EL (cell line): ENCODE data around the gene PAWR.

Experiments
- DNase-seq: peaks from one replicate; pipeline ENCODE4 v3.0.0-alpha.2; 2016

PAWR gene, protein sequence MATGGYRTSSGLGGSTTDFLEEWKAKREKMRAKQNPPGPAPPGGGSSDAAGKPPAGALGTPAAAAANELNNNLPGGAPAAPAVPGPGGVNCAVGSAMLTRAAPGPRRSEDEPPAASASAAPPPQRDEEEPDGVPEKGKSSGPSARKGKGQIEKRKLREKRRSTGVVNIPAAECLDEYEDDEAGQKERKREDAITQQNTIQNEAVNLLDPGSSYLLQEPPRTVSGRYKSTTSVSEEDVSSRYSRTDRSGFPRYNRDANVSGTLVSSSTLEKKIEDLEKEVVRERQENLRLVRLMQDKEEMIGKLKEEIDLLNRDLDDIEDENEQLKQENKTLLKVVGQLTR

GRCh38 chr12:79690638-79691510 is at the start of gene PAWR:
PAWR (minus strand) TSS chr12:79690964; CDS start chr12:79690244, 720 bp downstream.
- DNase-seq, result peak; percentile 90

DNA sequence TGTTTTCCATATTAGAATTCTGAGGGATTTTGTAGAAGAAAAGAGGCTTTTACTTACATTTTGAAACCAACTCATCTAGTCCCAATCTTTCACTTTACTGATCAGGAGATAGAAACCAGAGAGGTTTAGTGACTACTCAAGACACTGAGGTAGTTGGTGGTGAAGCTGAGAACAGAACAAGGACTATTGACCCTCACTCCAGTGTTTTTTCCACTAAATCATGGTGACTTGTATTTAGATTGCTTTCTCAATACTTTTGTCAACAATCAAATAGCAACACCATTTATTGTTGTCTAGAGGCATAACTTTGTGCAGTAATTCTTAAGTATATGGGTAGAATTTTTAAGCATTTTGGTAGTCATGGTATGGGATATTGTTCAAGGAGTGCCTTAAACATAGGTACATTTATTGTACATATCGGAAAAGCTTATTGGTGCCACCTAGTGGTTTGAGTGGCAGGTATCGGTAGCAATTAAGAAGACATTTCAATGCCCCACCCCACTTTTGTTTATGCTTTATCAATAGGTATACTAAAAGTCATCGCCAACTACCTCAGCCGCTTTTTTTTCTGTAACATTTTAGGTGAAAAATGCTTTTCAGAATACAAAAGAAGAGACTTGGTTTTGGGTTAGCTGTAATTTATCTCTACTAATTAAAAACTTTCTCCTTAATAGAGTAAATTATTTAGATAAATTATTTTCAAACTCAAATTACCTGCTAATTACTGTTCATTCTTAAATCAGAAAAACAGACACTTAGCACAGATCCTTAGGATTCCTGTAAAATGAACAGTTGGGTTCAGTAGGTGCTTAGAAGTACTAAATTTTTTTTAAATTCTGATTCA is 47.3 kb upstream of the PAWR start:
- peak; percentile 69 for DNase-seq

GRCh38 chr12:79732638-79733037 is 41.9 kb upstream of the PAWR start:
- DNase-seq, result no peak

GRCh38 chr12:79725987-79726386 is 35.2 kb upstream of the PAWR start:
- peak; percentile 90 for DNase-seq

- no peak for DNase-seq
Measured at GRCh38 chr12:79717006-79717405, 26.2 kb upstream of the PAWR start.

DNA sequence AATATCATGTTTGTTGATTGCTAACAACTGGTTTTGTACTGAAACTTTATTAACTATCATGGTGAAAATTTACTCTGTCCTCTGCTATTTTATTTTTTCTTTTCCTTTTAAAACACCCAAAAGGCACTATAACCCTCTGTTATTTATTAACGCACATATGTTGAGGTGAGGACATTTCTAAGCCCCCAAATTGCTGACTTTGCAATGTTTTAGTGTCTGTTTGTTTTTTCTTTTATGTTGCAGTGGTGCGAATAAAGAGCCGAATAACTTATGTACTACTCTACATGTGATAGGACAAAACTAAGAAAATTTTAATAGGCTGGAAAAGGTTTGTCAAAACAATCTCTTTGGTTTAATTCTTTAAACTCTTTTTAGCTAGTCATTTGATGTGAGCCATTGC is 24.5 kb upstream of the PAWR start:
- DNase-seq, result no peak

DNA sequence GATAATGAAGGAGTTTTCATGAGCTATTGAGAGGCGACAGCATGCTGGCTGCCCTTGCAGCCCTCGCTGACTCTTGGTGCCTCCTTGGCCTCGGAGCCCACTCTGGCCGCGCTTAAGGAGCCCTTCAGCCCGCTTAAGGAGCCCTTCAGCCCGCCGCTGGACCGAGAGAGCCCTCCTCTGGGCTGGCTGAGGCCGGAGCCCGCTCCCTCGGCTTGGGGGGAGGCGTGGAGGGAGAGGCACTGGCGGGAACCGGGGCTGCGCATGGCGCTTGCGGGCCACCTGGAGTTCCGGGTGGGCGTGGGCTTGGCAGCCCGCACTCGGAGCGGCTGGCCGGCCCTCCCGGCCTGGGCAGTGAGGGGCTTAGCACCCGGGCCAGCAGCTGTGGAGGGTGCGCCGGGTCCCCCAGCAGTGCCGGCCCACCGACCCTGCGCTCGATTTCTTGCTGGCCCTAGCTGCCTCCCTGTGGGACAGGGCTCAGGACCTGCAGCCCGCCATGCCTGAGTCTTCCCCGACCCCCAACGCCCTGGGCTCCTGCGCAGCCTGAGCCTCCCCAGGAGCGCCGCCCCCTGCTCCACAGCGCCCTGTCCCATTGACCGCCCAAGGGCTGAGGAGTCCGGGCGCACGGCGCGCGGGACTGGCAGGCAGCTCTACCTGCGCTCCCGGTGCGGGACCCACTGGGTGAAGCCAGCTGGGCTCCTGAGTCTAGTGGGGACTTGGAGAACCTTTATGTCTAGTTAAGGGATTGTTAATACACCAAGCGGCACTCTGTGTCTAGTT is 20.1 kb upstream of the PAWR start:
- DNase-seq, result no peak

DNA sequence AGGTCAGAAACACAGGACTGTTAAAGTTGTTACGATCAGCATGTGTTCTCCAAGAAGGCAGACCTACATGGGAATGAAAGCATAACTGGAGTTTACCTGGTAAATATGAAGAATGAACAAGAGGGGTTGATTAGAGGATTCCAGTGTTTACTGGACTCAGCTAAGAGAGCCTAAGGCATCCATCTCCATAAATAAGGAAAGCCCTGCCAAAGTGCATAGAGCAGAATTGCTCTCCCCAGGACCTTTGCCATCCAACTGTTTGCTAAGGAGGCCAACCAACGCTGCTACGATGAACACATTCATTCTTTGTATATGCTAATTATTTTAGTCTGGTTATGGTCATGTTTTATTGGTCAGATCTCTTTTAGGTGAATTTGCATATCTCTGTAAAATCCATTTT is 17.1 kb upstream of the PAWR start:
- DNase-seq, result no peak

DNA sequence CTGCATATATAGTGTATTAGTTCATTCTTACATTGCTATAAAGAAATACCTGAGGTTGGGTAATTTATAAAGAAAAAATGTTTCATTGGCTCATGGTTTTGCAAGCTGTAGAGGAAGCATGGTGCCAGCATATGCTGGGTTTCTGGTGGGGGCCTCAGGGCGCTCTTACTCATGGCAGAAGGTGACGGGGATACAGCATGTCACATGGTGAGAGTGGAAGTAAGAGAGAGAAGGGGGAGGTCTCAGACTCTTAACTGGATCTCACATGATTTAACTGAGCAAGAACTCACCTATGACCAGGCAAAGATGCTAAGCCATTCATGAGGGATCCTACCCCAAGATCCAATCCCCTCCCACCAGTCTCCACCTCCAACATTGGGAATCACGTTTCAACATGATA is 15.9 kb upstream of the PAWR start:
- no peak for DNase-seq

DNA sequence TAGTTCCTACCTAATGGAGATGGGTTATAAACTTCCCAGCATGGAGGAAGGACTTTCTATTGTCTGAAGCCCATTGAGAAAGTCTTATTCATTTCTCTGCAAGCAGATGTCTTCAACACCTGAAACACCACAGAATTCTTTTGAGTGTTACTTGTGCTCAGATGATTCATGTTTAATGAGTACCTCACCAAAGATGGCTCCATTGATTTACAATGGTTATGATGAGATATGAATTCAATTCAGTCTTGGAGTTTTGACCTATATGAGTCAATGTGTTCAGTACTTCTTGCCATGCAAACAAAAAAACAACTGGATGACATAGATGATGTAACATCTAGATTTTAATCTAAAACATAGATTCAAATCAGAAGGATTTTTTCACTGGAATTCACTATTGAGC is 15.4 kb upstream of the PAWR start:
- DNase-seq, result peak; percentile 46

DNA sequence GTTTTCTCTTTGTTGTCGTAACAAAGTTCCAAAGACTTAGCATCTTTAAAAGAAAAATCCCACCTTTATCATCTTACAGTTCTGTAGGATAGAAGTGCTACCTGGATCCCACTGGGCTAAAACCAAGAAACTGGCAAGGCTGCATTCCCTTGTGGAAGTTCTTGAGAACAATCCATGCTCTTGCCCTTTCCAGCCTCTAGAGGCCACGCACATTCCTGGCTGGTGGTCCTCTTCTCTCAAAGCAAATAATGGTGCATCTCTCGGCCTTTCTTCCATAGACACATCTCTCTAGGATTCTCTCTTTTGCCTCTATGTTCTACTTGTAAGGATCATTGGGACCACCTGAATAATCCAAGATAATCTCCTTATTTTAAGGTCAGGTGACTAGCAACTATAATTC is 8.2 kb upstream of the PAWR start:
- no peak for DNase-seq

- no peak for DNase-seq
Measured at GRCh38 chr12:79696416-79696815, 5.7 kb upstream of the PAWR start.

- DNase-seq, result no peak
Measured at GRCh38 chr12:79692860-79693577, 2.3 kb upstream of the PAWR start.

DNA sequence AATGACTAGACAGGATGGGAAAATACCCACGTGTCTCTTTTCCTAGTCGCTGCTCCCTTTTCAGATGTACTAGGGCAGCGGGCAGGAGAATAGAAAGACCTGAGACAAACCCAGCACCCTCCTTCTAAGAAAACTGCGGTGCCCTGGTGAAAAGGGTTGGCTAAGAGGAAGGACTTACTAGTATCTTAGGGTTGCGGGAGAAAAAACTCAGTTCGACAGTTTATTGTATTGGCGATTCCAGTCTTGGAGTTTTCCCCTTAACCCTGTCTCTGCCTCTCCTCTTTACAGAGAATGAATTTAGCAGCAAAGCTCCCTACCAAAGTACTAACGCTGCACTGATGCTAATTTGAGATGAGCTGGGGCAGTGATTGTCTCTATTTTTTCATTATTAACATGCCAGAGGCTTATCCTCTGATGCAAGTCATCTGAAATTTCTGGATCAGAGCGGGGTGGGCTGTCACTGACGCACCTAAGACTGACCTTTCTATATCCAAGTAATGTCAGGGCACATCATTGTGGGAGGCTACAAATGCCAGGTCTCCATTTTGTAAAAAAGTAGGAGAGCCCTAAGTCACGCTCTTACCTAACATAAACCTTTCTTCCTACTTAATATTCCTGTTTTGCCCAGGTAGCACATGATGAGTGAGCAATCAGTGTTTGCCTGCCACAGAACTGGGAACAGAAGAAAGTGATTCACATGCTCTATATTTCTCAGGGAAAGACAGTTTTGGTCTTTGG is 916 bp upstream of the PAWR start:
- DNase-seq, result peak; percentile 44

- DNase-seq, result peak; percentile 55
Measured at GRCh38 chr12:79690142-79690637, 574 bp downstream of the PAWR start.

- DNase-seq, result peak; percentile 56
Measured at GRCh38 chr12:79689477-79690141, 1.2 kb downstream of the PAWR start.

GRCh38 chr12:79689061-79689476 is 1.7 kb downstream of the PAWR start:
- DNase-seq, result no peak

- DNase-seq, result no peak
Measured at GRCh38 chr12:79688376-79689060, 2.2 kb downstream of the PAWR start.

DNA sequence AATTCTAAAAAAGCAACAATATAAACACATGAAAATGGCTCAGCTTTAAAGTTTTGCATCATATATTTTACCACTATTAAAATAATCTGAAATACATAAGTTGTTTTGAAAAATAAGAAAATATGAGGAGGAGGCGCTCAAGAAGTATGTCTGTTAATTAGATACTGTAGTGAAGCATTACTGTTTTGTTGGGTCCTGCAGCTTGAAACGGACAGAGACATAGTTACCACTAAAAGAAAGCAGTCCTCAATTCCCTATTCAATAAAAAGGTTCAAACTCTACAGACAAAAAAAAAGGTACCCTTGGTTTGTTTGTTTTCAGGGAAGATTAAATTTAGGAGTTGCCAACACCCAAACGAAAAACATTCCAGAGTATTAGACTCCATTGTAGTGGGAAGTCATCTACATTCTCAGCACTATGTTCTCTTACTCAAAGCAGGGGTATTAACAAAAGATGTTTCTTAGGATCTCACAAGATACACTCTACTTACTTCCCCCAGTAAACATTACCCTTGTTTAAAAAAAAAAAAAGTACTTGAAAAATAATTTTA is 3.0 kb downstream of the PAWR start:
- DNase-seq, result no peak
